ENCODE measurements around the gene WDR81.

WDR81 gene

DNA sequence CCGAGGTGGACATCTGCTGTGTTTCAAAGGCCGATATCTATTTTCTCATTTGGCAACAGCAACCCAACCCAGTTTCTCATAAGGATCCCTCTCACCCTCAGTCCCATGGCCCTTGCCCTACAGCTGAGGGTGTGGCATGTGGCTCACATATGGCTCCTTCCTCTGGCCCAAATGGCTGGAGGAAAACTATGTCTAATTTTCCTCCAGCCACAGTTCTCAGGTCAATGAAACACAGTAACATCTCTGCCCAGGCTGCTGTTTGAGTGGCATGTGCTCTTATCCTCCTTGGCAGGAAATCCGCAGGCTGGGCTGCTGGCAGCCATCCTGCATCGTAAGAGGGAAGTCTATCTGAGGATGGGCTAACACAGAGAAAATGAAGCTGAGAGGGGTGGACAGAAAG lies 61.4 kb downstream of the WDR81 start:
- no peaks in the 10 kb centered on the region for H4K20me1 ChIP-seq (ENCODE audit: insufficient read depth)
- TF ChIP-seq, protein P1, sequence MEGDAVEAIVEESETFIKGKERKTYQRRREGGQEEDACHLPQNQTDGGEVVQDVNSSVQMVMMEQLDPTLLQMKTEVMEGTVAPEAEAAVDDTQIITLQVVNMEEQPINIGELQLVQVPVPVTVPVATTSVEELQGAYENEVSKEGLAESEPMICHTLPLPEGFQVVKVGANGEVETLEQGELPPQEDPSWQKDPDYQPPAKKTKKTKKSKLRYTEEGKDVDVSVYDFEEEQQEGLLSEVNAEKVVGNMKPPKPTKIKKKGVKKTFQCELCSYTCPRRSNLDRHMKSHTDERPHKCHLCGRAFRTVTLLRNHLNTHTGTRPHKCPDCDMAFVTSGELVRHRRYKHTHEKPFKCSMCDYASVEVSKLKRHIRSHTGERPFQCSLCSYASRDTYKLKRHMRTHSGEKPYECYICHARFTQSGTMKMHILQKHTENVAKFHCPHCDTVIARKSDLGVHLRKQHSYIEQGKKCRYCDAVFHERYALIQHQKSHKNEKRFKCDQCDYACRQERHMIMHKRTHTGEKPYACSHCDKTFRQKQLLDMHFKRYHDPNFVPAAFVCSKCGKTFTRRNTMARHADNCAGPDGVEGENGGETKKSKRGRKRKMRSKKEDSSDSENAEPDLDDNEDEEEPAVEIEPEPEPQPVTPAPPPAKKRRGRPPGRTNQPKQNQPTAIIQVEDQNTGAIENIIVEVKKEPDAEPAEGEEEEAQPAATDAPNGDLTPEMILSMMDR (conservative IDR thresholded peaks at IDR 0.05; ENCODE audit: low read depth, low read length), result no peak
- no peak overlapping the region for H3K4me2 ChIP-seq
- no peak overlapping the region for H2AFZ ChIP-seq (ENCODE audit: low read depth)
- no peaks in the 10 kb centered on the region for H3K4me1 ChIP-seq (ENCODE audit: low read depth, poor library complexity, severe bottlenecking)
- H3K4me3 ChIP-seq (IDR thresholded peaks at IDR 0.05; ENCODE audit: insufficient read depth, low read depth, low read length), result no peak overlapping the region
- H3K27me3 ChIP-seq (ENCODE audit: insufficient read depth, low read depth), result no peaks in the 10 kb centered on the region
- no peak overlapping the region for H3K27ac ChIP-seq
- no peak overlapping the region for H3K9ac ChIP-seq
- H3K79me2 ChIP-seq (ENCODE audit: insufficient read depth, low read depth), result no peaks in the 10 kb centered on the region
- H3K36me3 ChIP-seq (ENCODE audit: insufficient read depth), result no peaks in the 10 kb centered on the region

GRCh38 chr17:1786708-1787107 lies 62.2 kb downstream of the WDR81 start:
- Histone ChIP-seq H3K9ac (no peak overlapping the region), H3K27ac (no peak overlapping the region)
- TF ChIP-seq, protein P1 (conservative IDR thresholded peaks at IDR 0.05; ENCODE audit: low read depth, low read length), result no peak

GRCh38 chr17:1787301-1787902 lies 62.9 kb downstream of the WDR81 start:
- Histone ChIP-seq H3K4me3 (IDR thresholded peaks at IDR 0.05; ENCODE audit: insufficient read depth, low read depth, low read length) (no peak overlapping the region), H3K36me3 (ENCODE audit: insufficient read depth) (no peaks in the 10 kb centered on the region), H3K9ac (no peak overlapping the region), H4K20me1 (ENCODE audit: insufficient read depth) (no peaks in the 10 kb centered on the region), H3K79me2 (ENCODE audit: insufficient read depth, low read depth) (no peaks in the 10 kb centered on the region), H3K27me3 (ENCODE audit: insufficient read depth, low read depth) (no peaks in the 10 kb centered on the region), H3K27ac (no peak overlapping the region), H3K4me1 (ENCODE audit: low read depth, poor library complexity, severe bottlenecking) (no peaks in the 10 kb centered on the region), H2AFZ (ENCODE audit: low read depth) (no peak overlapping the region), H3K4me2 (no peak overlapping the region)
- TF ChIP-seq, protein P1 (conservative IDR thresholded peaks at IDR 0.05; ENCODE audit: low read depth, low read length), result no peak

More at GRCh38 chr17:1786708-1787107, 62.2 kb downstream of the WDR81 start:
- Histone ChIP-seq H4K20me1 (ENCODE audit: insufficient read depth) (no peaks in the 10 kb centered on the region), H3K4me2 (no peak overlapping the region), H3K4me1 (ENCODE audit: low read depth, poor library complexity, severe bottlenecking) (no peaks in the 10 kb centered on the region), H3K36me3 (ENCODE audit: insufficient read depth) (no peaks in the 10 kb centered on the region), H3K4me3 (IDR thresholded peaks at IDR 0.05; ENCODE audit: insufficient read depth, low read depth, low read length) (no peak overlapping the region), H3K27me3 (ENCODE audit: insufficient read depth, low read depth) (no peaks in the 10 kb centered on the region), H2AFZ (ENCODE audit: low read depth) (no peak overlapping the region), H3K79me2 (ENCODE audit: insufficient read depth, low read depth) (no peaks in the 10 kb centered on the region)
